Heart left ventricle (tissue), 13 donors: Measurements from ENCODE around the gene HTRA3.

Experiments used
- CTCF ChIP-seq, 12 donors: fragments of 200-600 bp; sonication (generic) in 4 of 12; IDR thresholded peaks; one replicate each; pipeline versions ENCODE4 v1.5.0 to v1.8.0; 2018 to 2022; ENCODE audit warnings: antibody characterized with exemption in 12 of 12, mild to moderate bottlenecking in 5 of 12
- POLR2A ChIP-seq, 2 donors: fragments of 450-650 bp; IDR thresholded peaks; one replicate each; pipeline ENCODE4 v1.6.1; 2017; ENCODE audit warnings: antibody characterized with exemption in 2 of 2, mild to moderate bottlenecking in 2 of 2, moderate library complexity in 2 of 2
- donor health status: ischemic (EF 13 %, LVEDD 7.1; RV severe dilation, severe dysfunction).
- donor health status: DM: no; HTN: yes; CAD: no.
- donor health status: DM: no; HTN: no; CAD: no.
- donor health status: ischemic (EF 25% LVEDD 6.9; RV normal size, moderate dysfunction).
- donor health status: ischemic (EF 25% LVEDD 5.7; RV mildly dilated, moderate dysfunction).
- donor health status: ischemic (EF 35%, LVEDD 5.7; RV mildly dilated, moderate dysfunction).
- donor health status: nonischemic (EF 11% LVEDD 7.7; RV severe dilation, severe dysfunction).
- donor health status: DM: yes; HTN: yes; CAD: no.
- donor health status: PGD.
- donor health status: ischemic (EF 29% LVEDD 5.4; RV normal size, mild dysfunction).
- donor health status: nonischemic (EF 23%, LVEDD 6.1; RV moderate dilation, normal function).

- TF ChIP-seq CTCF (IDR thresholded peaks at IDR 0.05) (no peak), POLR2A (IDR thresholded peaks at IDR 0.05) (no peak)
Observed at GRCh38 chr4:8318509-8318908, 49.0 kb downstream of the HTRA3 start.
